Fibroblast of peridontal ligament (primary cell): ENCODE measurements around the gene VPS37B.

Experiments used
- DNase-seq: peaks from one replicate; pipeline ENCODE4 v3.0.0-alpha.2; 2010; ENCODE audit errors: extremely low read depth

The VPS37B gene

GRCh38 chr12:122866379-122866778 is 29.5 kb downstream of the VPS37B start:
- DNase-seq: no peak

GRCh38 chr12:122865268-122866231 is 30.4 kb downstream of the VPS37B start:
- DNase-seq: no peak

- no peak for DNase-seq
These were observed 31.1 kb downstream of the VPS37B start for GRCh38 chr12:122864894-122865253.

- DNase-seq: no peak
These were observed 32.8 kb downstream of the VPS37B start for GRCh38 chr12:122862872-122863701.

- no peak for DNase-seq
These were observed 33.8 kb downstream of the VPS37B start for GRCh38 chr12:122862110-122862634.

GRCh38 chr12:122861587-122861970 is 34.3 kb downstream of the VPS37B start:
- no peak for DNase-seq

GRCh38 chr12:122860854-122861586 is 34.9 kb downstream of the VPS37B start:
- no peak for DNase-seq

GRCh38 chr12:122860040-122860853 is 35.7 kb downstream of the VPS37B start:
- peak; percentile 79 for DNase-seq

GRCh38 chr12:122859303-122860039 is 36.5 kb downstream of the VPS37B start:
- no peak for DNase-seq

- DNase-seq: no peak
These were observed 37.2 kb downstream of the VPS37B start for GRCh38 chr12:122858591-122859302.

- no peak for DNase-seq
These were observed 37.8 kb downstream of the VPS37B start for GRCh38 chr12:122858171-122858570.

GRCh38 chr12:122856999-122857671 is 38.8 kb downstream of the VPS37B start:
- DNase-seq: no peak

GRCh38 chr12:122855928-122856831 is 39.7 kb downstream of the VPS37B start:
- no peak for DNase-seq

GRCh38 chr12:122855071-122855829 is 40.7 kb downstream of the VPS37B start:
- DNase-seq: no peak

- no peak for DNase-seq
These were observed 41.4 kb downstream of the VPS37B start for GRCh38 chr12:122854554-122854953.

- no peak for DNase-seq
These were observed 42.2 kb downstream of the VPS37B start for GRCh38 chr12:122853582-122854245.
